Measurements from ENCODE around the gene SEC24C.

- TF ChIP-seq CTCF (IDR thresholded peaks at IDR 0.05) (no peak), POLR2A (IDR thresholded peaks at IDR 0.05) (no peak)
Observed at GRCh38 chr10:73789659-73790055, 45.5 kb downstream of the SEC24C start.
